ENCODE data around the gene AUTS2.

GRCh38 chr7:70294211-70294911, 696.1 kb downstream of the AUTS2 start:
- no peak for TF ChIP-seq POLR2A (IDR thresholded peaks at IDR 0.05; ENCODE audit: low read depth, low read length)
- no peak for TF ChIP-seq TAF1 (IDR thresholded peaks at IDR 0.05; ENCODE audit: borderline replicate concordance, low read depth, low read length)
